ENCODE measurements around the gene CAPN2. TPM values are rescaled to one million over a fixed set of nuclear protein-coding genes. Genes with fewer than 3 reads are reported as not detected.
"Not testable (repeated sequence)": the region's sequence is repeated elsewhere in the genome, so short reads cannot be mapped to it uniquely, and the experiment has no call there.

Gene CAPN2
- polyA plus RNA-seq, 4 donors, result 182 to 211 (median 191) TPM

GRCh38 chr1:223776826-223777454 lies 64.6 kb downstream of the CAPN2 start:
- DNase-seq (ENCODE audit: low read depth in 4 of 4, low spot score in 2 of 4), result no peak

- DNase-seq (ENCODE audit: low read depth in 4 of 4, low spot score in 2 of 4), result no peak
Measured at GRCh38 chr1:223780318-223780717, 68.0 kb downstream of the CAPN2 start.

- DNase-seq (ENCODE audit: low read depth in 4 of 4, low spot score in 2 of 4), result no peak
Measured at GRCh38 chr1:223780949-223781348, 68.6 kb downstream of the CAPN2 start.

- DNase-seq (ENCODE audit: low read depth in 4 of 4, low spot score in 2 of 4), result no peak
Measured at GRCh38 chr1:223783676-223784075, 71.3 kb downstream of the CAPN2 start.

GRCh38 chr1:223784541-223784940 lies 72.2 kb downstream of the CAPN2 start:
- no peak for DNase-seq (ENCODE audit: low read depth in 4 of 4, low spot score in 2 of 4)

- DNase-seq (ENCODE audit: low read depth in 4 of 4, low spot score in 2 of 4), result no peak
Measured at GRCh38 chr1:223785808-223786207, 73.5 kb downstream of the CAPN2 start.

- DNase-seq (ENCODE audit: low read depth in 4 of 4, low spot score in 2 of 4), result no peak
Measured at GRCh38 chr1:223788746-223789415, 76.5 kb downstream of the CAPN2 start.

GRCh38 chr1:223792046-223792445 lies 79.7 kb downstream of the CAPN2 start:
- DNase-seq (ENCODE audit: low read depth in 4 of 4, low spot score in 2 of 4), result no peak

- no peak for DNase-seq (ENCODE audit: low read depth in 4 of 4, low spot score in 2 of 4)
Measured at GRCh38 chr1:223793716-223794115, 81.4 kb downstream of the CAPN2 start.

- no peak for DNase-seq (ENCODE audit: low read depth in 4 of 4, low spot score in 2 of 4)
Measured at GRCh38 chr1:223794136-223794880, 82.0 kb downstream of the CAPN2 start.

GRCh38 chr1:223796210-223796609 lies 83.9 kb downstream of the CAPN2 start:
- no peak for DNase-seq (ENCODE audit: low read depth in 4 of 4, low spot score in 2 of 4)

GRCh38 chr1:223802032-223802431 lies 89.7 kb downstream of the CAPN2 start:
- no peak for DNase-seq (ENCODE audit: low read depth in 4 of 4, low spot score in 2 of 4)

- DNase-seq (ENCODE audit: low read depth in 4 of 4, low spot score in 2 of 4), result no peak
Measured at GRCh38 chr1:223802602-223803001, 90.3 kb downstream of the CAPN2 start.

GRCh38 chr1:223803211-223803610 lies 90.9 kb downstream of the CAPN2 start:
- DNase-seq (ENCODE audit: low read depth in 4 of 4, low spot score in 2 of 4), result no peak

GRCh38 chr1:223809905-223810304 lies 97.6 kb downstream of the CAPN2 start:
- not testable (repeated sequence) for DNase-seq (ENCODE audit: low read depth in 4 of 4, low spot score in 2 of 4)

GRCh38 chr1:223810586-223810985 lies 98.2 kb downstream of the CAPN2 start:
- no peak for DNase-seq (ENCODE audit: low read depth in 4 of 4, low spot score in 2 of 4)

GRCh38 chr1:223811634-223812101 lies 99.3 kb downstream of the CAPN2 start:
- DNase-seq (ENCODE audit: low read depth in 4 of 4, low spot score in 2 of 4), result peak in 2 of 4 donors; percentile 13 to 16

GRCh38 chr1:223813645-223814044 lies 101.3 kb downstream of the CAPN2 start:
- no peak for DNase-seq (ENCODE audit: low read depth in 4 of 4, low spot score in 2 of 4)

- DNase-seq (ENCODE audit: low read depth in 4 of 4, low spot score in 2 of 4), result no peak
Measured at GRCh38 chr1:223815020-223815853, 102.9 kb downstream of the CAPN2 start.

GRCh38 chr1:223815865-223816264 lies 103.5 kb downstream of the CAPN2 start:
- DNase-seq (ENCODE audit: low read depth in 4 of 4, low spot score in 2 of 4), result no peak

GRCh38 chr1:223817265-223817664 lies 104.9 kb downstream of the CAPN2 start:
- DNase-seq (ENCODE audit: low read depth in 4 of 4, low spot score in 2 of 4), result not testable (repeated sequence)
